Tibial artery (tissue), 4 donors: Measurements from ENCODE around the gene MBTD1.

Source experiments
- DNase-seq, 2 donors: peaks; one replicate each; pipeline ENCODE4 v3.0.0-alpha.2; 2019
- H3K27ac ChIP-seq, 2 donors: fragments of 200-600 bp; sonication (generic) in 1 of 2; 1 replicate in 1 of 2; 2 replicates in 1 of 2; pipeline ENCODE4 v1.5.1; 2018 to 2019; ENCODE audit warnings: mild to moderate bottlenecking in 1 of 2
- H3K27me3 ChIP-seq, 2 donors: fragments of 200-600 bp; sonication (generic) in 1 of 2; one replicate each; pipeline versions ENCODE4 v1.5.1 to v1.6.0; 2016 to 2019
- H3K36me3 ChIP-seq, 3 donors: fragments of 200-600 bp; sonication (generic) in 2 of 3; one replicate each; pipeline ENCODE4 v1.5.1; 2016 to 2019; ENCODE audit warnings: mild to moderate bottlenecking in 2 of 3
- H3K4me1 ChIP-seq, 4 donors: fragments of 200-600 bp; sonication (generic) in 2 of 4; 1 replicate in 3 of 4; 2 replicates in 1 of 4; pipeline ENCODE4 v1.5.1; 2016 to 2019
- H3K4me3 ChIP-seq, 2 donors: fragments of 200-600 bp; sonication (generic) in 1 of 2; 1 replicate in 1 of 2; 2 replicates in 1 of 2; pipeline ENCODE4 v1.5.1; 2018 to 2019; ENCODE audit warnings: mild to moderate bottlenecking in 2 of 2
- H3K9me3 ChIP-seq, 3 donors: fragments of 200-600 bp; sonication (generic) in 1 of 3; one replicate each; pipeline ENCODE4 v1.5.1; 2016 to 2019
- intact Hi-C: fragments of 100-400 bp; cut with DNase I; formaldehyde crosslinking; loops from one replicate; pipeline ENCODE4 v1.15.0; 2023; ENCODE audit warnings: low total_unique reads
- TF ChIP-seq, protein P1 (sequence below), 2 experiments: fragments of 200-600 bp in 1 of 2; fragments of 450-650 bp in 1 of 2; IDR thresholded peaks; one replicate each; pipeline ENCODE4 v1.5.1; 2017 to 2019; ENCODE audit warnings: antibody characterized with exemption in 2 of 2, mild to moderate bottlenecking in 1 of 2, moderate library complexity in 1 of 2

The MBTD1 gene

DNA sequence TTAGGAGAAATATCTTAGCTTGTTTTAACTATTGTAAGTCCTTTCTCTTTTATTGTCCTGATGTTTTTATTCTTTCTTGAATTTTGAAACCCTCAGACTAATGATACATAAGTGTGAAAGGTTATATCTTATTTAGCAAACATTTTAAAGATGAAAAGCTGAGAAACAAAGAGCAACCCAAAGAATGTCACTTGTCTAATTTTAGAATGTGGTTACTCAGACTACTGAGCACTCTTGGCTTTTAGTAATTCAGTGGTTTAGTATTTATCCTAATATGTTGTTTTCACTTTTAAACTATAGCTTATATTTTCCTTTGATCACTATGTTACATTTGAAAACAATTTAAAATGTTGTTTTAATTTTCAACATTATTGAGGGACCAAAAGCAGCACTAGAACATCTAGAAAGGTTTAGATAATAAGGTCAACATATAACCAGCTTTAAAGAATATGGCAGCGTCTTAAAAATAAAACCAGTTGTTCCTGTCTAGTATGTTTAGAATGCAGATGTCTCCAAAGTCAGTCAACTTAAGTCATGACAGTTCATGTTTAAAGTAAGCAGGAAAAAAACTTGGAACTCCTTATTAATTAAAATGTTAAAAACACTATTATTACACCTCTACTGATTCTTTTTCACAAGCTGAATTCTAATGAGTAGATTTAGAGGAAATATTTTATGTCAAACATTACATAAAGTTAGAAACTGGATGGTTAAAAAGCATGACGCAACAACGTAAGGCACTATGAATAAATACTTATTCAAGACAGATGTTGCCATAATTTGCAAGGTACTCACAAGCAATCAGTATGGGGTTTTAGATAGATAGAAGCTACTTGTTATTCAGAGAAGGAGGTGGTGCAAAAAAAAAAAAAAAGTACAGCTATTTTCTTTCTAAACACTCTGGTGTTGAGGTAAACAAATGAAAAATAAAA lies 2.4 kb downstream of the MBTD1 start:
- H3K4me3 ChIP-seq, result no peak overlapping the region
- H3K36me3 ChIP-seq, result peaks cover 0 to 20% (median 8%) of the 10 kb centered on the region in 3 donors
- no peaks in the 10 kb centered on the region for H3K9me3 ChIP-seq
- no peaks in the 10 kb centered on the region for H3K27me3 ChIP-seq
- DNase-seq, result no peak
- peaks cover 5 to 50% (median 26%) of the 10 kb centered on the region in 4 donors for H3K4me1 ChIP-seq
- H3K27ac ChIP-seq, result no peak overlapping the region
- intact Hi-C loops, result no loop called here
- TF ChIP-seq, protein P1, sequence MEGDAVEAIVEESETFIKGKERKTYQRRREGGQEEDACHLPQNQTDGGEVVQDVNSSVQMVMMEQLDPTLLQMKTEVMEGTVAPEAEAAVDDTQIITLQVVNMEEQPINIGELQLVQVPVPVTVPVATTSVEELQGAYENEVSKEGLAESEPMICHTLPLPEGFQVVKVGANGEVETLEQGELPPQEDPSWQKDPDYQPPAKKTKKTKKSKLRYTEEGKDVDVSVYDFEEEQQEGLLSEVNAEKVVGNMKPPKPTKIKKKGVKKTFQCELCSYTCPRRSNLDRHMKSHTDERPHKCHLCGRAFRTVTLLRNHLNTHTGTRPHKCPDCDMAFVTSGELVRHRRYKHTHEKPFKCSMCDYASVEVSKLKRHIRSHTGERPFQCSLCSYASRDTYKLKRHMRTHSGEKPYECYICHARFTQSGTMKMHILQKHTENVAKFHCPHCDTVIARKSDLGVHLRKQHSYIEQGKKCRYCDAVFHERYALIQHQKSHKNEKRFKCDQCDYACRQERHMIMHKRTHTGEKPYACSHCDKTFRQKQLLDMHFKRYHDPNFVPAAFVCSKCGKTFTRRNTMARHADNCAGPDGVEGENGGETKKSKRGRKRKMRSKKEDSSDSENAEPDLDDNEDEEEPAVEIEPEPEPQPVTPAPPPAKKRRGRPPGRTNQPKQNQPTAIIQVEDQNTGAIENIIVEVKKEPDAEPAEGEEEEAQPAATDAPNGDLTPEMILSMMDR (IDR thresholded peaks at IDR 0.05), result no peak

- no peak for DNase-seq
- no peak overlapping the region for H3K4me3 ChIP-seq
- no peaks in the 10 kb centered on the region for H3K9me3 ChIP-seq
- peaks cover 3 to 20% (median 8%) of the 10 kb centered on the region in 3 donors for H3K36me3 ChIP-seq
- no peaks in the 10 kb centered on the region for H3K27me3 ChIP-seq
- TF ChIP-seq, protein P1 (IDR thresholded peaks at IDR 0.05), result no peak
- no peak overlapping the region for H3K27ac ChIP-seq
- H3K4me1 ChIP-seq, result peaks cover 0 to 37% (median 18%) of the 10 kb centered on the region in 4 donors
- intact Hi-C loops, result no loop called here
These were observed 3.7 kb downstream of the MBTD1 start for GRCh38 chr17:51256101-51256500.

DNA sequence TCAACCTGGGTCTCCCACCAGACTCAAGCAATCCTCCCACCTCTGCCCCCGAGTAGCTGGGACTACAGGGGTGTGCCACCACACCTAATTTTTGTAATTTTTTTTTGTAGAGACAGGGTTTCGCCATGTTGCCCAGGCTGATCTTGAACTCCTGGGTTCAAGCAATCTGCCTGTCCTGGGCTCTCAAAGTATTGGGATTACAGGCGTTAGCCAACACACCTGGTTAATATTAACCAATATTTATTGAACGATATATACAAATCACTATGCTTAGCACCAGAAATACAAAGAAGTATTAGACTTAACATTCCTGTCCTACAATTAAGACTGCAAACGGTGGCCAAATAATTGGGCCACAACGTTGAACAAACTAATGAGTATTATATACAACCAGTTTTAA lies 4.2 kb downstream of the MBTD1 start:
- Histone ChIP-seq H3K27ac (no peak overlapping the region), H3K4me3 (no peak overlapping the region), H3K9me3 (no peaks in the 10 kb centered on the region), H3K4me1 (peaks cover 0 to 37% (median 18%) of the 10 kb centered on the region in 4 donors), H3K36me3 (peaks cover 3 to 20% (median 8%) of the 10 kb centered on the region in 3 donors), H3K27me3 (no peaks in the 10 kb centered on the region)
- intact Hi-C loops, result no loop called here
- TF ChIP-seq, protein P1 (IDR thresholded peaks at IDR 0.05), result no peak
- DNase-seq, result no peak

GRCh38 chr17:51251010-51251409 lies 8.8 kb downstream of the MBTD1 start:
- intact Hi-C loops, result no loop called here
- Histone ChIP-seq H3K36me3 (peaks cover 3 to 18% (median 8%) of the 10 kb centered on the region in 3 donors), H3K9me3 (no peaks in the 10 kb centered on the region), H3K27ac (no peak overlapping the region), H3K4me3 (no peak overlapping the region), H3K4me1 (peaks cover 0 to 5% (median 0%) of the 10 kb centered on the region in 4 donors), H3K27me3 (no peaks in the 10 kb centered on the region)
- DNase-seq, result no peak
- TF ChIP-seq, protein P1 (IDR thresholded peaks at IDR 0.05), result no peak

DNA sequence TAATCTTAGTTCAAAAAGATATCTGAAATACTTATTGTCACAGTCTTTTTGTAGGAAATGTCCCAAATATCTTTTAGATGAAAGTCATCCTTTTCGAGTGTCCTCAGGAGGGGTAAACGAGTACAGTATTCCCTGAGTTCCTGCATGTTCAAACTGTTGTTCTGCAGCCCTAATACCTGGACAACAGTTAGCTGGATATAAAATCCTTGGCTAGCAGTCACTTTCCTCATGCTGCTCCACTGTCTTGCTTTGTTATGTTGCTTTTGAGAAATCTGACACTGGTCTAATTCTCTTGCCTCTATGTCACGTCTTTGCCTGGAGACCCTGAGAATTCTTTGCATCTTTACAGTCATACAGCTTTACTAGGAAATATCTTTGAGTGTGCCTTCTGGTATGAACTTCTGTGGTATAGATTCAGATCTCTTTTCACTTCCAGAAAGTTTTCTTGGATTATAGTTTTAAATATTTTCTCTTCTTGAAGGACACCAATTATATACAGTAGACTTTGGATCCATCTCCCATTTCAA lies 9.5 kb downstream of the MBTD1 start:
- intact Hi-C loops, result no loop called here
- DNase-seq, result no peak
- peaks cover 3 to 13% (median 8%) of the 10 kb centered on the region in 3 donors for H3K36me3 ChIP-seq

More for the DNA sequence above, 9.5 kb downstream of the MBTD1 start:
- Histone ChIP-seq H3K4me3 (no peak overlapping the region), H3K9me3 (no peaks in the 10 kb centered on the region), H3K4me1 (no peaks in the 10 kb centered on the region), H3K27me3 (no peaks in the 10 kb centered on the region), H3K27ac (no peak overlapping the region)
- TF ChIP-seq, protein P1 (IDR thresholded peaks at IDR 0.05), result no peak
